ENCODE results near the gene CPAMD8. TPM values are rescaled to one million over a fixed set of nuclear protein-coding genes. Genes with fewer than 3 reads are reported as not detected.

CPAMD8 gene
- total and polyA plus RNA-seq, 2 donors (not counting 3 experiments of a cell fraction or from before 2014, with no cell fraction given), result 2.2 to 3.9 TPM

GRCh38 chr19:17031741-17032140, 5.1 kb upstream of the CPAMD8 start:
- no peaks in the 10 kb centered on the region for H3K36me3 ChIP-seq (ENCODE audit: control insufficient read depth in 2 of 2, extremely low read depth in 1 of 2, insufficient read depth in 2 of 2, low read length in 2 of 2)
- no TSS peak for BruUV-seq (replicated peaks)
- CTCF ChIA-PET, result no interaction called here
- no peak overlapping the region for H2AFZ ChIP-seq (ENCODE audit: low read depth, low read length)
- H3K4me2 ChIP-seq (ENCODE audit: insufficient read depth, low read length), result no peak overlapping the region
- peaks cover 6 to 7% of the 10 kb centered on the region in 2 experiments for H3K27me3 ChIP-seq (ENCODE audit: control insufficient read depth in 2 of 2, insufficient read depth in 2 of 2, low read length in 2 of 2)
- no peak overlapping the region for H3K4me3 ChIP-seq (replicated peaks in 1 of 3; ENCODE audit: insufficient read depth in 1 of 3, low read depth in 1 of 3, low read length in 3 of 3)
- intact Hi-C loops (cut with micrococcal nuclease) (no loop called here), dilution Hi-C loops (cut with MboI; ENCODE audit: extremely low pct_ligation_motif_present, low sequenced_read_pairs) (no loop called here)
- no peaks in the 10 kb centered on the region for H4K20me1 ChIP-seq (replicated peaks; ENCODE audit: control insufficient read depth, extremely low read depth, insufficient read depth, low read length)
- no peaks in the 10 kb centered on the region for H3K9me3 ChIP-seq (replicated peaks; ENCODE audit: control insufficient read depth, insufficient read depth, low read length)
- POLR2A ChIA-PET, result no interaction called here
- no peaks in the 10 kb centered on the region for H3K9me1 ChIP-seq (replicated peaks; ENCODE audit: control insufficient read depth, extremely low read depth, insufficient read depth, low read length)
- DNase-seq (ENCODE audit: low read depth, low spot score), result no peak
- TF ChIP-seq EZH2 (IDR thresholded peaks at IDR 0.05; ENCODE audit: borderline replicate concordance, low read depth, low read length, severe bottlenecking) (no peak), POLR2A (IDR thresholded peaks at IDR 0.05; ENCODE audit: low read depth, low read length) (no peak), FOS (IDR thresholded peaks at IDR 0.05; ENCODE audit: borderline replicate concordance, insufficient read depth, low read length) (no peak), MAX (IDR thresholded peaks at IDR 0.05; ENCODE audit: insufficient read depth, insufficient read length) (no peak), JUN (IDR thresholded peaks at IDR 0.05; ENCODE audit: borderline replicate concordance, insufficient read depth, insufficient read length, low read depth) (no peak), POLR2AphosphoS5 (IDR thresholded peaks at IDR 0.05; ENCODE audit: insufficient read depth, low read depth, low read length) (no peak), CTCF (IDR thresholded peaks at IDR 0.05; ENCODE audit: extremely low read depth in 1 of 2, insufficient read depth in 1 of 2, low read depth in 1 of 2, low read length in 2 of 2) (no peak), MYC (IDR thresholded peaks at IDR 0.05; ENCODE audit: low read depth, low read length) (no peak), GATA2 (IDR thresholded peaks at IDR 0.05; ENCODE audit: insufficient read depth, insufficient read length, low read depth, low read length) (no peak)
- H3K79me2 ChIP-seq (ENCODE audit: control insufficient read depth, insufficient read depth, low read length), result no peaks in the 10 kb centered on the region
- no peak for FAIRE-seq
- H3K4me1 ChIP-seq (ENCODE audit: control insufficient read depth, extremely low read depth, insufficient read depth, low read length), result no peaks in the 10 kb centered on the region
- H3K27ac ChIP-seq (ENCODE audit: insufficient read depth, low read depth, low read length), result no peak overlapping the region
- no peak overlapping the region for H3K9ac ChIP-seq (replicated peaks; ENCODE audit: extremely low read depth, insufficient read depth, low read length)

Data from endothelial cell of umbilical vein (primary cell).